ENCODE measurements around the gene ACAA1. TPM values are rescaled to one million over a fixed set of nuclear protein-coding genes. Genes with fewer than 3 reads are reported as not detected.

The ACAA1 gene
- total RNA-seq, 1 experiment from 2014 or later = 44.3 TPM

- Histone ChIP-seq H3K23ac (ENCODE audit: insufficient read length, low read depth, low read length) (no peak within 1 kb of the TSS), H3K56ac (ENCODE audit: insufficient read length, low read depth, low read length) (no peak within 1 kb of the TSS), H2BK15ac (ENCODE audit: low read depth, low read length) (no peak within 1 kb of the TSS), H3K27me3 (ENCODE audit: insufficient read depth, low read length) (no peaks in the 10 kb centered on the region), H2AFZ (ENCODE audit: low read length) (peak within 1 kb of the TSS; percentile 99), H4K20me1 (ENCODE audit: control insufficient read depth, insufficient read depth, insufficient read length) (no peaks in the 10 kb centered on the region), H2BK12ac (ENCODE audit: insufficient read length, low read depth, low read length) (no peak within 1 kb of the TSS), H2BK120ac (ENCODE audit: low read depth, low read length, poor library complexity, severe bottlenecking) (peak within 1 kb of the TSS; percentile 62), H3K79me1 (ENCODE audit: insufficient read depth, low read depth, low read length, poor library complexity, severe bottlenecking) (no peaks in the 10 kb centered on the region), H3K79me2 (ENCODE audit: insufficient read depth, low read length) (peaks cover 12% of the 10 kb centered on the region; the same call in 1 of the 2 replicates), H3K9me3 (ENCODE audit: control insufficient read depth, low read depth, low read length) (no peaks in the 10 kb centered on the region), H3K4me1 (ENCODE audit: insufficient read depth, low read length) (no peaks in the 10 kb centered on the region), H4K5ac (ENCODE audit: insufficient read length, low read depth, low read length) (peak within 1 kb of the TSS; percentile 31), H4K91ac (ENCODE audit: insufficient read length, low read depth, low read length) (no peak within 1 kb of the TSS), H4K8ac (replicated peaks; ENCODE audit: insufficient read length, low read depth, low read length) (no peak within 1 kb of the TSS), H3K14ac (ENCODE audit: insufficient read depth, low read length) (peak within 1 kb of the TSS; percentile 97), H3K4me2 (ENCODE audit: insufficient read depth, insufficient read length, low read length) (peak within 1 kb of the TSS; percentile 69), H3K27ac (ENCODE audit: insufficient read length, low read depth, low read length) (peak within 1 kb of the TSS; percentile 54), H2AK5ac (ENCODE audit: insufficient read length, low read length) (no peak within 1 kb of the TSS), H3K9ac (ENCODE audit: extremely low read depth, insufficient read length, low read length) (peak within 1 kb of the TSS; percentile 85), H2BK20ac (ENCODE audit: low read depth, low read length, poor library complexity, severe bottlenecking) (no peak within 1 kb of the TSS), H2BK5ac (ENCODE audit: insufficient read length, low read length) (peak within 1 kb of the TSS; percentile 59), H3T11ph (ENCODE audit: low read length) (peak within 1 kb of the TSS; percentile 97), H3K18ac (ENCODE audit: insufficient read length, low read depth, low read length) (peak within 1 kb of the TSS; percentile 95), H3K4ac (ENCODE audit: low read depth, low read length) (no peak within 1 kb of the TSS; the same call in 1 of the 2 replicates), H3K23me2 (ENCODE audit: insufficient read length, low read depth, low read length, poor library complexity, severe bottlenecking) (peaks cover 3% of the 10 kb centered on the region)
- peaks cover 11 to 21% of the 10 kb centered on the region in 2 experiments for H3K4me1 Mint-ChIP-seq
- peak within 1 kb of the TSS; percentile 99 to 100 (median 100) for H3K27ac Mint-ChIP-seq
- WGBS (ENCODE audit: extremely low coverage, insufficient read length, low lambda C conversion rate) = no CpG with 5 or more reads among the region's 57 CpGs
- H3K27me3 Mint-ChIP-seq (ENCODE audit: low read depth) = 0 out of 2 replicates have a peak, but pooled peaks cover 3% of the 10 kb centered on the region
- no peaks in the 10 kb centered on the region for H3K9me3 Mint-ChIP-seq
- peak; percentile 98 for DNase-seq
- peak within 1 kb of the TSS; percentile 93 to 99 for H3K4me3 Mint-ChIP-seq
- H3K36me3 Mint-ChIP-seq (ENCODE audit: insufficient read depth in 1 of 3, low read depth in 3 of 3) = peaks cover 0 to 4% (median 0%) of the 10 kb centered on the region in 3 experiments; a peak in 1 of 7 replicates
- TF ChIP-seq CTCF (conservative IDR thresholded peaks at IDR 0.05) = no peak
Measured at GRCh38 chr3:38164952-38165721, 28.2 kb upstream of the ACAA1 start, which contains the start of gene OXSR1. Gene OXSR1, plus strand, starts transcription at chr3:38165537. Its CDS starts 340 bp downstream, at chr3:38165877.
